ENCODE data around the gene GBF1. TPM values are rescaled to one million over a fixed set of nuclear protein-coding genes. Genes with fewer than 3 reads are reported as not detected.

GBF1 gene
- total RNA-seq, 4 donors from 2014 or later: 34.0 to 68.3 (median 53.5) TPM

DNA sequence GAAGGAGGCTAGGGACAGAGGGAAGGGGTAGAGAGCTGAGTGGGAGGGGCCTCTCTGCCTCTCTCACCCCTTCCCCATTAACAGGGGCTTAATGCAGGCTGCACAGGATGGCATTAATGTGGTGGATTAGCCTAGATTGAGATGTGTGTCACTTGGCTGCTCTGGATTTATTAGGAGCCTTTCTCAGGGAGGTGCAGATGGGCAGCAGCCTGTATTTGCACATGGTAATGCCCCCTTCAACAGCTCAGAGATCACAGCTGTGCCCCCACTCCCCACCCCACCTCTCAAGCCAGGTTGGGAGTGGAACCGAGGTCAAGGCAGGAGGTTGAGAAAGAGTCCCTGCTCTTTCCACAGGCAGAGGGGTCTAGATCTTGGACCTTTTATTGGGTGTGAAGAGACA, 11.3 kb upstream of the GBF1 start:
- Histone ChIP-seq H3K27me3 (peaks cover 7% of the 10 kb centered on the region), H3K4me1 (peaks cover 14 to 20% of the 10 kb centered on the region in 2 donors), H3K36me3 (no peaks in the 10 kb centered on the region), H3K4me3 (replicated peaks in 1 of 3) (no peak overlapping the region), H3K27ac (no peak overlapping the region), H3K9me3 (no peaks in the 10 kb centered on the region)
- no peak for DNase-seq
- WGBS, 2 donors: 43 to 63% methylated on average over 1 of the region's 1 CpG
- no peak for TF ChIP-seq POLR2A (IDR thresholded peaks at IDR 0.05)
- TF ChIP-seq, protein P1, sequence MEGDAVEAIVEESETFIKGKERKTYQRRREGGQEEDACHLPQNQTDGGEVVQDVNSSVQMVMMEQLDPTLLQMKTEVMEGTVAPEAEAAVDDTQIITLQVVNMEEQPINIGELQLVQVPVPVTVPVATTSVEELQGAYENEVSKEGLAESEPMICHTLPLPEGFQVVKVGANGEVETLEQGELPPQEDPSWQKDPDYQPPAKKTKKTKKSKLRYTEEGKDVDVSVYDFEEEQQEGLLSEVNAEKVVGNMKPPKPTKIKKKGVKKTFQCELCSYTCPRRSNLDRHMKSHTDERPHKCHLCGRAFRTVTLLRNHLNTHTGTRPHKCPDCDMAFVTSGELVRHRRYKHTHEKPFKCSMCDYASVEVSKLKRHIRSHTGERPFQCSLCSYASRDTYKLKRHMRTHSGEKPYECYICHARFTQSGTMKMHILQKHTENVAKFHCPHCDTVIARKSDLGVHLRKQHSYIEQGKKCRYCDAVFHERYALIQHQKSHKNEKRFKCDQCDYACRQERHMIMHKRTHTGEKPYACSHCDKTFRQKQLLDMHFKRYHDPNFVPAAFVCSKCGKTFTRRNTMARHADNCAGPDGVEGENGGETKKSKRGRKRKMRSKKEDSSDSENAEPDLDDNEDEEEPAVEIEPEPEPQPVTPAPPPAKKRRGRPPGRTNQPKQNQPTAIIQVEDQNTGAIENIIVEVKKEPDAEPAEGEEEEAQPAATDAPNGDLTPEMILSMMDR (IDR thresholded peaks at IDR 0.05): no peak
- intact Hi-C loops (cut with DNase I): loop anchor here (10.0 kb wide), 2 partner anchors 241 to 361 kb away; no protein-coding TSS in a partner anchor

DNA sequence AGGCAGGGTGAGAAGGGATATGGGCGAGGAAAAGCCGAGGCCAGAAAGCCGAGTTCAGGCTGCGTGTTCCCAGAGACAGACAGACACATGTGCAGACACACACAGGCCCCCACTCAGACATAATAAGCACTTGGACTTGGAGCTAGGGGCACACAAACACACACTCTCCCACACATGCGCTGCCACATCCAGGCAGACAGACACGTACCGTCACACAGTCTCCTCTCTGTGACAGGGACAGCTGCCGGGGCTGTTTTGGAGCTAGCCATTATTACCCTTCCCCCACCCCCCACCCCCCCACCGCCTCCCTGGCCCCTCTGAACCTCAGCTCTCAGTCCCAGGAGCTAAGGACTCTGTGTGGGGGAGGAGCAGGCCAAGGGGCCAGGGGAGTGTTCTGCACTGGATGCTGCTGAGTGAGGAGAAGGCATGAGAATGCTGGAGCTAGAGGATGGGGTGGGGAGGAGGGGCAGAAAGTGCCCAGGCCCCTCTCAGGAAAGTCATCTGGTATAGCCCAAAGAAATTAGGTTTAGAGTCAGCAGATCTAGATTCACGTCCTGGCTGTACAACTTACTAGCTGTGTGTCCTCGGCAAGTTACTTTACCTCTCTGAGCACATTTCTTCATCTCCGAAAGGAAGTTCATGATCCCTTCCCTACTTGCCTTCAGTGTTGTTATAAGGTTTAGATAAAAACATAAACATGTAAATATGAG, 10.3 kb upstream of the GBF1 start:
- H3K4me1 ChIP-seq: peaks cover 12 to 18% of the 10 kb centered on the region in 2 donors
- no peak overlapping the region for H3K27ac ChIP-seq
- intact Hi-C loops (cut with DNase I): loop anchor here (10.0 kb wide), 2 partner anchors 240 to 360 kb away; no protein-coding TSS in a partner anchor
- H3K4me3 ChIP-seq (replicated peaks in 1 of 3): no peak overlapping the region
- DNase-seq: no peak
- H3K27me3 ChIP-seq: peaks cover 7% of the 10 kb centered on the region
- H3K36me3 ChIP-seq: no peaks in the 10 kb centered on the region
- 65 to 73% methylated on average over 12 of the region's 12 CpGs for WGBS, 2 donors
- no peaks in the 10 kb centered on the region for H3K9me3 ChIP-seq
- TF ChIP-seq, protein P1 (IDR thresholded peaks at IDR 0.05): no peak
- TF ChIP-seq POLR2A (IDR thresholded peaks at IDR 0.05): no peak

DNA sequence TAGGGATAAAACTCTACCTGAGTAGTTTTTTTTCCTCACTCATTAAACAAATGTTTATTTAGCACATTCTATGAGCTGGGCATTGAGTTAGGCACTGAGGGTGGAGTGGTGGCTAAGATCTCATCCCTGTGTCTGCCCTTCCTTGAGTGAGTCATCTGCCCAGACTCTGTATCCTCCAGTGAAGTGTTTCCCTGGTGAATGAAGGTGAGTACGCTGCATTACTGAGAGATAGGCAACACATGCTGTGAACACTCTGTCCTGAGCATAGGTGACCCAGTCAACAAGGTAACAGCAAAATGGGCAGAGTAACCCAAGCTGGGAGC, 9.8 kb upstream of the GBF1 start:
- 88 to 100% methylated on average over 1 of the region's 1 CpG for whole genome bisulfite sequencing, 2 donors
- H3K4me1 ChIP-seq: peaks cover 12 to 14% of the 10 kb centered on the region in 2 donors
- no peak for DNase-seq
- H3K9me3 ChIP-seq: no peaks in the 10 kb centered on the region
- intact Hi-C loops (cut with DNase I): loop anchor here (10.0 kb wide), 2 partner anchors 239 to 359 kb away; no protein-coding TSS in a partner anchor
- H3K27me3 ChIP-seq: peaks cover 7% of the 10 kb centered on the region
- H3K27ac ChIP-seq: no peak overlapping the region
- H3K4me3 ChIP-seq (replicated peaks in 1 of 3): no peak overlapping the region
- H3K36me3 ChIP-seq: no peaks in the 10 kb centered on the region
- TF ChIP-seq POLR2A (IDR thresholded peaks at IDR 0.05): no peak
- TF ChIP-seq, protein P1 (IDR thresholded peaks at IDR 0.05): no peak

DNA sequence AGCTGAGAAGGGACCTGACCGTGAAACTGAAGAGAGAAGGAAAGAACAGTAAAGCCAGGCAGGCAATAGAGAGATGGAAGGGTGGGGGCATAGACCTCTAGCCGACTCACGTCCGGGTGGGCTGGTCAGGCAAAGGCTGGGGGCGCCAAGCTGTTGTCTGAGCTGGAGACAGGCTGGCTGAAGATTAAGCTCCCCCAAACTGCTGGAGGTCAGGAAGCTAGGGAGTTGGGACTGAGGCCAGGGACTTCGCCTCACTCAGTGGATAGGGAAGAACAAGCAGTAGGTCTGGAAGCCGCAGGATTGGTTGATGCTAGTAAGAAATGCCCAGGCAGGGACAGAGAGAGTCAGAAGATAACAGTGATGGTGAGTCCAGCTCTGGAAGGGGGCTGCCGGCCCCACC, 9.3 kb upstream of the GBF1 start:
- H3K9me3 ChIP-seq: no peaks in the 10 kb centered on the region
- DNase-seq: no peak
- intact Hi-C loops (cut with DNase I): loop anchor here (10.0 kb wide), 2 partner anchors 239 to 359 kb away; no protein-coding TSS in a partner anchor
- H3K4me1 ChIP-seq: peaks cover 12 to 14% of the 10 kb centered on the region in 2 donors
- no peaks in the 10 kb centered on the region for H3K36me3 ChIP-seq
- peaks cover 4% of the 10 kb centered on the region for H3K27me3 ChIP-seq
- no peak overlapping the region for H3K4me3 ChIP-seq (replicated peaks in 1 of 3)
- TF ChIP-seq POLR2A (IDR thresholded peaks at IDR 0.05): no peak
- TF ChIP-seq, protein P1 (IDR thresholded peaks at IDR 0.05): no peak
- WGBS, 2 donors: 64 to 75% methylated on average over 8 of the region's 8 CpGs
- no peak overlapping the region for H3K27ac ChIP-seq

DNA sequence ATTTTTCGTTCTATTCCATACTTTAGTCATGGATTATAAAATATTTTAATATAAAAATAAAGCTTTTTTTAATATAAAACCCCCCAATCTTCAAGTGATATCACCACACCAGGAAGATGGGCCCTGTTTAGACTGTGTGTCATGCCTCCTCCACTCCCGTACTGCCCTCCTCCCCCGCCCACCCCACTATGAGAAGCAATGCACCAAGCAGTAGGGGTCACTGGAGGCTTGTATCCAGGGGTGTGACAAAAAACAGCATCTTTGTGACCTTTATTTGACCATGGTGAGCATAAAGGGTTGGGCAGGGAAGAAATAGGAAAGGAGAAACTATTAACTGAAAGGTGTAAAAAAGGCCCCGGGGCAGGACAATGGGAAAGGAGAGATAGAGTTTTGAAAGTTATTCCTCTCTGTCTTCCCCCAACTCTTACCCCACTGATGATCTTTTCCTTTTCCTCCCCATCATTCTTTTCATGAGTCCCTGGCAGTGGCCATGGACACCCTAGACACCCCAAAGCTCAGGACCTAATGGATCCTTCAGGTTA, 7.5 kb upstream of the GBF1 start:
- no peak overlapping the region for H3K4me3 ChIP-seq (replicated peaks in 1 of 3)
- no peak for DNase-seq
- no peaks in the 10 kb centered on the region for H3K9me3 ChIP-seq
- no peaks in the 10 kb centered on the region for H3K36me3 ChIP-seq
- no peak overlapping the region for H3K27ac ChIP-seq
- no peak for TF ChIP-seq POLR2A (IDR thresholded peaks at IDR 0.05)
- TF ChIP-seq, protein P1 (IDR thresholded peaks at IDR 0.05): no peak
- H3K4me1 ChIP-seq: peaks cover 8 to 16% of the 10 kb centered on the region in 2 donors
- 77 to 83% methylated on average over 4 of the region's 4 CpGs for WGBS, 2 donors
- H3K27me3 ChIP-seq: no peaks in the 10 kb centered on the region
- intact Hi-C loops (cut with DNase I): loop anchor here (10.0 kb wide), 2 partner anchors 237 to 357 kb away; no protein-coding TSS in a partner anchor

Measured in thyroid gland (tissue), 4 donors.